Measurements from ENCODE around the gene UXS1. TPM values are rescaled to one million over a fixed set of nuclear protein-coding genes. Genes with fewer than 3 reads are reported as not detected.

The UXS1 gene
- total and polyA plus RNA-seq, 2 of the 8 experiments (the other 6 are each of a cell fraction or from before 2014, with no cell fraction given): 44.5 to 63.4 TPM

GRCh38 chr2:106168657-106169056, 25.4 kb downstream of the UXS1 start:
- POLR2A ChIA-PET (ENCODE audit: partially characterized antibody): no interaction called here
- Histone ChIP-seq H3K56ac (replicated peaks; ENCODE audit: insufficient read length, low read depth, low read length) (no peak overlapping the region), H4K20me1 (replicated peaks in 1 of 2; ENCODE audit: control insufficient read depth in 1 of 2, insufficient read depth in 2 of 2, low read length in 2 of 2) (peaks cover 1 to 8% of the 10 kb centered on the region in 2 experiments), H2AK5ac (ENCODE audit: low read depth, low read length) (no peak overlapping the region), H3K27me3 (replicated peaks in 1 of 4; ENCODE audit: control insufficient read depth in 3 of 4, extremely low read depth in 1 of 4, insufficient read depth in 3 of 4, low read length in 3 of 4) (peaks cover 0 to 1% (median 0%) of the 10 kb centered on the region in 4 experiments; a peak in 1 of 7 replicates), H3K4me3 (ENCODE audit: extremely low read depth in 1 of 4, insufficient read depth in 2 of 4, low read depth in 3 of 4, low read length in 4 of 4) (no peak overlapping the region), H3K4me1 (replicated peaks in 1 of 4; ENCODE audit: control insufficient read depth in 3 of 4, insufficient read depth in 4 of 4, low read length in 3 of 4) (peaks cover 14 to 29% (median 18%) of the 10 kb centered on the region in 4 experiments), H3K9ac (replicated peaks in 1 of 4; ENCODE audit: extremely low read depth in 1 of 4, low read depth in 3 of 4, low read length in 3 of 4) (no peak overlapping the region), H3K9me3 (ENCODE audit: insufficient read depth in 2 of 2, low read depth in 1 of 2, low read length in 1 of 2) (no peaks in the 10 kb centered on the region), H4K5ac (ENCODE audit: insufficient read length, low read depth, low read length) (no peak overlapping the region), H3K23me2 (ENCODE audit: low read depth, low read length) (no peaks in the 10 kb centered on the region), H4K91ac (replicated peaks; ENCODE audit: insufficient read length, low read length) (no peak overlapping the region), H2BK5ac (ENCODE audit: low read depth, low read length) (no peak overlapping the region), H3K79me2 (ENCODE audit: control insufficient read depth in 1 of 2, insufficient read depth in 2 of 2, low read length in 2 of 2) (peaks cover 3 to 73% of the 10 kb centered on the region in 2 experiments), H2BK20ac (ENCODE audit: low read length) (no peak overlapping the region), H2AFZ (ENCODE audit: low read length) (no peak overlapping the region), H4K8ac (ENCODE audit: extremely low read depth, insufficient read depth, low read length) (no peak overlapping the region), H3K4ac (replicated peaks; ENCODE audit: insufficient read length, low read depth, low read length) (no peak overlapping the region), H3K18ac (ENCODE audit: extremely low read depth, low read length) (no peak overlapping the region), H2BK120ac (replicated peaks; ENCODE audit: low read depth, low read length) (no peak overlapping the region), H2BK12ac (ENCODE audit: low read depth, low read length) (no peak overlapping the region), H3K36me3 (ENCODE audit: control insufficient read depth in 2 of 4, insufficient read depth in 4 of 4, low read length in 3 of 4) (no peaks in the 10 kb centered on the region), H3K27ac (ENCODE audit: low read depth, low read length) (no peak overlapping the region), H3K23ac (ENCODE audit: insufficient read length) (no peak overlapping the region), H3K4me2 (ENCODE audit: insufficient read depth in 1 of 2, low read depth in 2 of 2, low read length in 2 of 2) (no peak overlapping the region), H3K14ac (ENCODE audit: insufficient read length) (no peak overlapping the region), H2BK15ac (ENCODE audit: low read length) (no peak overlapping the region), H3K79me1 (ENCODE audit: low read depth, low read length) (peaks cover 15% of the 10 kb centered on the region)
- FAIRE-seq: no peak
- 86% methylated on average over 2 of the region's 2 CpGs; no CpG with 5 or more reads in 1 of the 2 experiments for WGBS, 2 experiments (ENCODE audit: extremely low coverage in 1 of 2, insufficient coverage in 1 of 2, insufficient read length in 1 of 2, insufficient replicate concordance in 2 of 2, low coverage in 1 of 2, low lambda C conversion rate in 2 of 2, missing lambda C conversion rate in 1 of 2)
- no peak for DNase-seq (ENCODE audit: low read depth in 1 of 2, low spot score in 2 of 2)
- CTCF ChIA-PET (ENCODE audit: partially characterized antibody): interaction anchor here (1.5 to 1.7 kb wide), 2 partner anchors 9 to 14 kb away, joined by 4 to 7 read pairs; no protein-coding TSS in a partner anchor
- TF ChIP-seq EP300 (IDR thresholded peaks at IDR 0.05; ENCODE audit: borderline replicate concordance in 1 of 2, low read depth in 2 of 2, low read length in 2 of 2): no peak
- no peak for TF ChIP-seq CTCF (IDR thresholded peaks at IDR 0.05; ENCODE audit: control extremely low read depth in 1 of 3, insufficient read depth in 1 of 3, low read depth in 1 of 3, low read length in 3 of 3)
- no peak for TF ChIP-seq SRF (IDR thresholded peaks at IDR 0.05; ENCODE audit: low read depth, low read length)
- TF ChIP-seq RNF2 (IDR thresholded peaks at IDR 0.05; ENCODE audit: borderline replicate concordance, low read depth, low read length, missing control alignments, poor library complexity, severe bottlenecking): no peak
- no peak for TF ChIP-seq KDM1A (IDR thresholded peaks at IDR 0.05; ENCODE audit: borderline replicate concordance, low read length)
- TF ChIP-seq ATF2 (IDR thresholded peaks at IDR 0.05; ENCODE audit: low read length): no peak
- TF ChIP-seq SP2 (IDR thresholded peaks at IDR 0.05; ENCODE audit: low read length): no peak
- no peak for TF ChIP-seq EZH2 (IDR thresholded peaks at IDR 0.05; ENCODE audit: low read depth, low read length, severe bottlenecking)

Data from H1 (cell line).